ENCODE data around the gene PEX19.

Gene PEX19, protein sequence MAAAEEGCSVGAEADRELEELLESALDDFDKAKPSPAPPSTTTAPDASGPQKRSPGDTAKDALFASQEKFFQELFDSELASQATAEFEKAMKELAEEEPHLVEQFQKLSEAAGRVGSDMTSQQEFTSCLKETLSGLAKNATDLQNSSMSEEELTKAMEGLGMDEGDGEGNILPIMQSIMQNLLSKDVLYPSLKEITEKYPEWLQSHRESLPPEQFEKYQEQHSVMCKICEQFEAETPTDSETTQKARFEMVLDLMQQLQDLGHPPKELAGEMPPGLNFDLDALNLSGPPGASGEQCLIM

GRCh38 chr1:160284782-160285344 is at the start of gene PEX19:
PEX19 (minus strand) TSS chr1:160285133; CDS start chr1:160285124, 9 bp downstream.
- ATAC-seq = peak; percentile 95

GRCh38 chr1:160332516-160332915 is 47.6 kb upstream of the PEX19 start:
- Mint-ChIP-seq H3K27ac (no peak overlapping the region), H3K27me3 (no peaks in the 10 kb centered on the region), H3K4me1 (no peaks in the 10 kb centered on the region), H3K4me3 (no peak overlapping the region), H3K36me3 (ENCODE audit: low read depth) (peaks cover 47% of the 10 kb centered on the region), H3K9me3 (no peaks in the 10 kb centered on the region)
- no peak for ATAC-seq
- no peak for DNase-seq

More at GRCh38 chr1:160284782-160285344, at the start of gene PEX19:
- Mint-ChIP-seq H3K4me3 (peak within 1 kb of the TSS; percentile 98), H3K4me1 (peaks cover 25% of the 10 kb centered on the region), H3K36me3 (ENCODE audit: low read depth) (peaks cover 16% of the 10 kb centered on the region), H3K27me3 (no peaks in the 10 kb centered on the region), H3K9me3 (no peaks in the 10 kb centered on the region), H3K27ac (peak within 1 kb of the TSS; percentile 95)
- DNase-seq = peak; percentile 94

DNA sequence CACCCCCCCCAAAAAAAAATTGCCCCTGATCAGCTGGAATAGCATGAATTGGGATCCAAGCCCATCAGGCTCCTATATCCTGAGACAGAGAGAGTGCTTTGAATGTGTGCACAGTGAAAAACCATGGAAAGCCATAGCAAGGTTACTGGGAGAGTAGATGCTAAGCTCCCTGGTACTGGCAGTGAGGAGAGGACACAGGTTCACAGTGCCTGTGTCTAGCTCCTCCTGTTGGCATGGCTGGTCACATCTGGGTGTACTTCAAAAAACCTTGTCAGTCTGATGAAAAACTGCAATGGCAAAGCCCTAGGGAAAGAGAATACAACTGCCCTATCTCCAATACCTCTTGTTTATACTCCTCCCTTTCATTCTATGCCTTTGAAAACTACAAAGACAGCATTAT is 45.2 kb upstream of the PEX19 start:
- no peak for DNase-seq
- ATAC-seq = no peak
- no peaks in the 10 kb centered on the region for H3K4me1 Mint-ChIP-seq
- H3K27ac Mint-ChIP-seq = no peak overlapping the region
- no peak overlapping the region for H3K4me3 Mint-ChIP-seq
- H3K36me3 Mint-ChIP-seq (ENCODE audit: low read depth) = peaks cover 50% of the 10 kb centered on the region
- no peaks in the 10 kb centered on the region for H3K27me3 Mint-ChIP-seq
- no peaks in the 10 kb centered on the region for H3K9me3 Mint-ChIP-seq

DNA sequence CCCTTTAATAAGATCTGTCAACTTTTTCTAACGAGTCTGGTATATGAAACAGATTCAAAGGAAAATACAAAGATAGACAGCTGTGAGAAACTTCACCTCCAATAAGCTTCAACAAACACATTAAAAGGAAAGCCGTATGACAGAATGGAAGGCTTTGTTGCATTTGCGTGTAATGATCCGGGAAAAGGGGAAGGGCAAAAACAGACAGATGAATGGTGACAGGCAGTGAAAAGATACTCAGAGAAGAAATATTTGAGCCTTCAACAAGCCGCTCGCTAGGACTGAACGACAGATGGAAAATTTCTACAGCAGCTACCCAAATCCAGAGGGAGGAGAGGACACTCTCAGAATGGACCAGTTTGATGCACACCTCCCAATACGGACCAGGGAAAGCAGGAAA is 43.3 kb upstream of the PEX19 start:
- H3K27ac Mint-ChIP-seq = no peak overlapping the region

DNA sequence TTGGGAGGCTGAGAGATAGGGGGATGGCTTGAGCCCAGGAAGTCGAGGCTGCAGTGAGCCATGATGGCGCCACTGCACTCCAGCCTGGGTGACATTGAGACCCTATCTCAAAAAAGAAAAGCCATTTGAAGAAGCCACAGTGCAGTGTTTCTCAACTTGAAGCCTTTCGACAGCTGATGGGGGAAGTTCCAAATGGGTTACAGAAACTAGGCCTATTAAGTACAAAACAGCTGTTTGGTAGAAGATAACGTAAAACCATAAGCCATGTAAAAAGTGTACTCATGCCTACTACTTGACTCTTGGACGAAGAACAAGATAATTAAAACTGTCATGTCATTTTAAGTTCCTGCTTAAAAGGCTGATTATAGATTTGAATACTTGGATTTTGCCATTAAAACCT is 41.5 kb upstream of the PEX19 start:
- Mint-ChIP-seq H3K4me1 (no peaks in the 10 kb centered on the region), H3K27me3 (no peaks in the 10 kb centered on the region), H3K4me3 (no peak overlapping the region), H3K27ac (no peak overlapping the region), H3K9me3 (no peaks in the 10 kb centered on the region), H3K36me3 (ENCODE audit: low read depth) (peaks cover 50% of the 10 kb centered on the region)
- no peak for DNase-seq
- ATAC-seq = no peak

More for the DNA sequence above, 43.3 kb upstream of the PEX19 start:
- Mint-ChIP-seq H3K27me3 (no peaks in the 10 kb centered on the region), H3K4me1 (no peaks in the 10 kb centered on the region), H3K36me3 (ENCODE audit: low read depth) (peaks cover 53% of the 10 kb centered on the region), H3K4me3 (no peak overlapping the region), H3K9me3 (no peaks in the 10 kb centered on the region)
- DNase-seq = no peak
- no peak for ATAC-seq

DNA sequence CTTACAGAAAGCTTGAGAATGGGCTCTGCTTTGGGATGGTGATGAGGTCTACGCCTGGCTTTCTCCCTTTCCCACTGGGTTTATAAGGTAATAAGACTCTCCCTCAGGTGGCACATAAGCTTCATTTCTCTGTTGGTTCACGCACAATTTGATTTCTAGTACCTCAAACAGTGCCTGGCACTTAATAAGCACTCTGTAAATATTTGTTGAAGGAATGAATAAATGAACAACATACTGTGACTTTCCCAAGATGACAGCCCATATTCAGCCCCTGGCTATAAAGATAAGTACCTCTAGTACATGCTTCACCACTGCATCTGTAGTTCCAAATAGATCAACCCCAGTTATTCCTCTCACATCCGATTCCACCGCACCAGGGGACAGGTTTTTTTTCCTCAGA is 40.3 kb upstream of the PEX19 start:
- no peak for DNase-seq
- H3K4me1 Mint-ChIP-seq = no peaks in the 10 kb centered on the region
- H3K36me3 Mint-ChIP-seq (ENCODE audit: low read depth) = peaks cover 49% of the 10 kb centered on the region
- H3K27me3 Mint-ChIP-seq = no peaks in the 10 kb centered on the region
- no peak overlapping the region for H3K27ac Mint-ChIP-seq
- ATAC-seq = no peak
- no peak overlapping the region for H3K4me3 Mint-ChIP-seq
- H3K9me3 Mint-ChIP-seq = no peaks in the 10 kb centered on the region

- no peak for DNase-seq
- no peak for ATAC-seq
- Mint-ChIP-seq H3K27me3 (no peaks in the 10 kb centered on the region), H3K4me3 (no peak overlapping the region), H3K9me3 (peaks cover 1% of the 10 kb centered on the region), H3K4me1 (peaks cover 6% of the 10 kb centered on the region), H3K27ac (no peak overlapping the region), H3K36me3 (ENCODE audit: low read depth) (peaks cover 57% of the 10 kb centered on the region)
These were observed 37.9 kb upstream of the PEX19 start for GRCh38 chr1:160322831-160323230.

- ATAC-seq (no peak), DNase-seq (no peak)
- Mint-ChIP-seq H3K36me3 (ENCODE audit: low read depth) (peaks cover 75% of the 10 kb centered on the region), H3K27ac (peak overlapping the region; percentile 40), H3K4me3 (no peak overlapping the region), H3K4me1 (peaks cover 18% of the 10 kb centered on the region), H3K27me3 (no peaks in the 10 kb centered on the region), H3K9me3 (peaks cover 14% of the 10 kb centered on the region)
These were observed 30.4 kb upstream of the PEX19 start for GRCh38 chr1:160315359-160315758.

DNA sequence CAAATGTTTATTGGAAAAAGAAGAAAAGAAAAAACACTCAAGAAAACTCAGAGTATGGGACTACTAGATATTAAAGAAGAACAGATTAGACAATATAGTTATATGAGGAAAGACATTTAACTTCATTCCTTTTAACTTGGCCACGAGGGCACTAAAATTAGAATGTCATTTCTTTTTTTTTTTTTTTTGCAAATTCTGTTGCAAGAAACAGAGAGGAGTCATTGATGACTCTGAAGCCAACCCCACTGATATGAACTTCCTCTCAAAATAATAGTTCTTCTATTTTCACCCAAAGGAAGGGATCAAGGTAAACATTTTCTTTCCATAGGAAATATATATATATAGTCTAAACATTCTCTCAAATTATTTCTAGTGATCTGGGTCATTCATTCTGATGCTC is 24.6 kb upstream of the PEX19 start:
- Mint-ChIP-seq H3K27ac (no peak overlapping the region), H3K4me1 (no peaks in the 10 kb centered on the region), H3K36me3 (ENCODE audit: low read depth) (peaks cover 62% of the 10 kb centered on the region), H3K4me3 (no peak overlapping the region), H3K9me3 (no peaks in the 10 kb centered on the region), H3K27me3 (no peaks in the 10 kb centered on the region)
- ATAC-seq (no peak), DNase-seq (no peak)

DNA sequence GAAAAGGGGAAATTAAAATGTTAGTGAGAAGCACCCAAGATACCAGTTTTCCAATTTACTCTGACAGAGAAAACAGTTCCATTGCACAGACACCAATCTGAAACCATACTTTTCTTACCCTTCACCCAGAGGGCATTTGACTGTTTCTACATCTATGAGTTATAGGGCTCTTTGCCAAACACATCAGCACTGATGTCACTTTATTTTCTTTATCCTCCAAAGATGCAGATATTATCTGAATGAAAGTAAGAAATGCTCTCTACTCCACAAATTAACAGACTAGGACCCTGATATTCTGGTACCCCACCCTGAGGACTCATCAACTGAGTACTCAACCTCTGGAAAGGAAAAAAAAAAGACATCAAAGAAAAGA is 24.2 kb upstream of the PEX19 start:
- Mint-ChIP-seq H3K27ac (no peak overlapping the region), H3K36me3 (ENCODE audit: low read depth) (peaks cover 60% of the 10 kb centered on the region), H3K4me1 (no peaks in the 10 kb centered on the region), H3K27me3 (no peaks in the 10 kb centered on the region), H3K4me3 (no peak overlapping the region), H3K9me3 (no peaks in the 10 kb centered on the region)
- no peak for ATAC-seq
- DNase-seq = no peak

GRCh38 chr1:160308451-160309184 is 23.7 kb upstream of the PEX19 start:
- H3K9me3 Mint-ChIP-seq = no peaks in the 10 kb centered on the region
- no peak overlapping the region for H3K4me3 Mint-ChIP-seq
- DNase-seq (no peak), ATAC-seq (no peak)
- peaks cover 56% of the 10 kb centered on the region for H3K36me3 Mint-ChIP-seq (ENCODE audit: low read depth)
- H3K27me3 Mint-ChIP-seq = no peaks in the 10 kb centered on the region
- no peak overlapping the region for H3K27ac Mint-ChIP-seq
- H3K4me1 Mint-ChIP-seq = no peaks in the 10 kb centered on the region

GRCh38 chr1:160307118-160307791 is 22.3 kb upstream of the PEX19 start:
- Mint-ChIP-seq H3K4me3 (no peak overlapping the region), H3K27ac (no peak overlapping the region), H3K4me1 (no peaks in the 10 kb centered on the region), H3K36me3 (ENCODE audit: low read depth) (peaks cover 48% of the 10 kb centered on the region), H3K9me3 (no peaks in the 10 kb centered on the region), H3K27me3 (no peaks in the 10 kb centered on the region)
- DNase-seq (no peak), ATAC-seq (no peak)

DNA sequence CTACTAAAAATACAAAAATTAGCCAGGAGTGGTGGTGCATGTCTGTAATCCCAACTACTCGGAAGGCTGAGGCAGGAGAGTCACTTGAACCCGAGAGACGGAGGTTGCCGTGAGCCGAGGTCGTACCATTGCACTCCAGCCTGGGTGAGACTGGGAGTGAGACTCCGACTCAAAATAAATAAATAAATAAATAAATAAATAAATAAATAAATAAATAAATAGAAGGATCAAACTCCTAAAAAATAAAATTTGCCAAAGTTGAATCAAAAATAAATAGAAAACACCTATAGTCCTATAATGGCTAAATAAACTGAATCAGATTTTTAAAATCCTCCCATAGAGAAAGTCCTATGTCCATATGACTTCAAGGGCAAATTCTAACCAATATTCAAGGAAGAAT is 15.2 kb upstream of the PEX19 start:
- H3K4me1 Mint-ChIP-seq = no peaks in the 10 kb centered on the region
- no peaks in the 10 kb centered on the region for H3K9me3 Mint-ChIP-seq
- no peak overlapping the region for H3K27ac Mint-ChIP-seq
- no peaks in the 10 kb centered on the region for H3K27me3 Mint-ChIP-seq
- no peak for ATAC-seq
- peaks cover 50% of the 10 kb centered on the region for H3K36me3 Mint-ChIP-seq (ENCODE audit: low read depth)
- H3K4me3 Mint-ChIP-seq = no peak overlapping the region
- DNase-seq = no peak

DNA sequence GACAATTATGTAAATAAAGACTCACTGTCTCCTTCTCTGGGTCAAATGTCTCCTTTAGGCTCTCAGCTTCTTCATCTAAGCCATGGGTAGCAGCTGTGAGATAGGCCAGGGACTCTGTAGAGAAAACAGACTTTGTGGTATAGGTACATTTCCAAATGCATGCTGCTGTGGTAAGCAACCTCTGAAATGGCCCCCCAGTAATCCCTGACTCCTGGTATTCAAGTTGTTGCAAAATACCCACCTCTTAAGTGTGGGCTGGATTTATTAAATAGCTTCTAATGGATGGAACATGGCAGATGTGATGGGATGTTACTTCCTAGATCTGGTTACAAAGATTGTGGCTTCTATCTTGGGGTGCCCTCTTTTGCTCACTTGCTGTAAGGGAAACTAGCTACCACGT is 11.1 kb upstream of the PEX19 start:
- Mint-ChIP-seq H3K9me3 (no peaks in the 10 kb centered on the region), H3K4me3 (no peak overlapping the region)
- no peak for ATAC-seq

More for the DNA sequence above, 11.1 kb upstream of the PEX19 start:
- DNase-seq = no peak
- Mint-ChIP-seq H3K27ac (no peak overlapping the region), H3K36me3 (ENCODE audit: low read depth) (peaks cover 63% of the 10 kb centered on the region), H3K27me3 (no peaks in the 10 kb centered on the region), H3K4me1 (no peaks in the 10 kb centered on the region)
